ENCODE measurements around the gene HOPX. TPM values are rescaled to one million over a fixed set of nuclear protein-coding genes. Genes with fewer than 3 reads are reported as not detected.

Gene HOPX
- total RNA-seq, 4 donors from 2014 or later = 405 to 1,883 (median 1,516) TPM

GRCh38 chr4:56662782-56663468 lies 18.2 kb downstream of the HOPX start:
- TF ChIP-seq POLR2AphosphoS5 (IDR thresholded peaks at IDR 0.05) (no peak), CTCF (IDR thresholded peaks at IDR 0.05) (no peak), POLR2A (IDR thresholded peaks at IDR 0.05) (no peak), EP300 (IDR thresholded peaks at IDR 0.05) (no peak)
- H3K36me3 ChIP-seq = no peaks in the 10 kb centered on the region
- H3K27me3 ChIP-seq = no peaks in the 10 kb centered on the region
- H3K27ac ChIP-seq = no peak overlapping the region
- no peak overlapping the region for H3K4me3 ChIP-seq
- peaks cover 13% of the 10 kb centered on the region for H3K4me1 ChIP-seq
- no peak for DNase-seq (ENCODE audit: low spot score in 2 of 2)
- H3K9me3 ChIP-seq = no peaks in the 10 kb centered on the region
- WGBS = 73% methylated on average over 3 of the region's 3 CpGs

GRCh38 chr4:56659946-56660345 lies 21.1 kb downstream of the HOPX start:
- peaks cover 18% of the 10 kb centered on the region for H3K27me3 ChIP-seq
- no peaks in the 10 kb centered on the region for H3K9me3 ChIP-seq
- WGBS = 96% methylated on average over 1 of the region's 1 CpG
- no peak for DNase-seq (ENCODE audit: low spot score in 2 of 2)
- H3K4me3 ChIP-seq = no peak overlapping the region
- H3K36me3 ChIP-seq = no peaks in the 10 kb centered on the region
- TF ChIP-seq POLR2A (IDR thresholded peaks at IDR 0.05) (no peak), EP300 (IDR thresholded peaks at IDR 0.05) (no peak), POLR2AphosphoS5 (IDR thresholded peaks at IDR 0.05) (no peak), CTCF (IDR thresholded peaks at IDR 0.05) (no peak)
- H3K4me1 ChIP-seq = peaks cover 39% of the 10 kb centered on the region
- no peak overlapping the region for H3K27ac ChIP-seq

GRCh38 chr4:56658528-56658927 lies 22.6 kb downstream of the HOPX start:
- 24% methylated on average over 3 of the region's 3 CpGs for WGBS
- H3K4me1 ChIP-seq = peaks cover 54% of the 10 kb centered on the region

GRCh38 chr4:56657818-56658217 lies 23.3 kb downstream of the HOPX start:
- 58% methylated on average over 4 of the region's 4 CpGs for WGBS
- H3K9me3 ChIP-seq = no peaks in the 10 kb centered on the region
- H3K36me3 ChIP-seq = no peaks in the 10 kb centered on the region
- no peak for TF ChIP-seq POLR2A (IDR thresholded peaks at IDR 0.05)
- TF ChIP-seq CTCF (IDR thresholded peaks at IDR 0.05) = no peak
- TF ChIP-seq POLR2AphosphoS5 (IDR thresholded peaks at IDR 0.05) = no peak
- no peak for TF ChIP-seq EP300 (IDR thresholded peaks at IDR 0.05)
- H3K27ac ChIP-seq = peak overlapping the region; percentile 67
- H3K4me3 ChIP-seq = no peak overlapping the region
- peaks cover 58% of the 10 kb centered on the region for H3K4me1 ChIP-seq
- DNase-seq (ENCODE audit: low spot score in 2 of 2) = no peak
- peaks cover 18% of the 10 kb centered on the region for H3K27me3 ChIP-seq

More at GRCh38 chr4:56658528-56658927, 22.6 kb downstream of the HOPX start:
- Histone ChIP-seq H3K36me3 (no peaks in the 10 kb centered on the region), H3K27ac (peak overlapping the region; percentile 10), H3K4me3 (no peak overlapping the region), H3K9me3 (no peaks in the 10 kb centered on the region), H3K27me3 (peaks cover 18% of the 10 kb centered on the region)
- TF ChIP-seq POLR2A (IDR thresholded peaks at IDR 0.05) (no peak), POLR2AphosphoS5 (IDR thresholded peaks at IDR 0.05) (no peak), EP300 (IDR thresholded peaks at IDR 0.05) (no peak), CTCF (IDR thresholded peaks at IDR 0.05) (no peak)
- DNase-seq (ENCODE audit: low spot score in 2 of 2) = no peak

GRCh38 chr4:56657128-56657527 lies 24.0 kb downstream of the HOPX start:
- Histone ChIP-seq H3K4me1 (peaks cover 58% of the 10 kb centered on the region), H3K36me3 (no peaks in the 10 kb centered on the region), H3K27ac (peak overlapping the region; percentile 88), H3K9me3 (no peaks in the 10 kb centered on the region), H3K27me3 (peaks cover 18% of the 10 kb centered on the region), H3K4me3 (no peak overlapping the region)
- DNase-seq (ENCODE audit: low spot score in 2 of 2) = no peak
- TF ChIP-seq CTCF (IDR thresholded peaks at IDR 0.05) (no peak), POLR2A (IDR thresholded peaks at IDR 0.05) (no peak), POLR2AphosphoS5 (IDR thresholded peaks at IDR 0.05) (peak in 1 of 3 donors; percentile 45)
- 50% methylated on average over 3 of the region's 3 CpGs for WGBS

Data from suprapubic skin (tissue), 4 donors.